PC-3 (cell line): ENCODE data around the gene TMF1. TPM values are rescaled to one million over a fixed set of nuclear protein-coding genes. Genes with fewer than 3 reads are reported as not detected.

ENCODE experiments used
- ATAC-seq: fragments of 200-7000 bp; cut with Tn5 transposase; 2 replicates; pipeline ENCODE4 v1.9.1; 2020; ENCODE audit warnings: mild to moderate bottlenecking, moderate library complexity
- BruUV-seq: library from RNA; stranded (reverse); fragments of 400-500 nt; replicated peaks from 2 replicates; lab custom pipeline; 2021; lab: Mats Ljungman, UMichigan
- CTCF ChIA-PET: fragments of 300-600 bp; sonication (Branson Sonifier 250); formaldehyde crosslinking; loops from one replicate; lab custom pipeline; 2022; ENCODE audit warnings: antibody characterized with exemption; lab: Charles Lee
- POLR2A ChIA-PET: fragments of 300-600 bp; sonication (Branson Sonifier 250); formaldehyde crosslinking; loops from one replicate; lab custom pipeline; 2022; ENCODE audit warnings: antibody characterized with exemption; ENCODE audit not compliant: unreplicated experiment; lab: Charles Lee
- DNase-seq: peaks from one replicate; pipeline ENCODE4 v3.0.0-alpha.2; 2015
- H2AFZ ChIP-seq: fragments of 300-600 bp; sonication (generic); 2 replicates; pipeline ENCODE4 v1.6.0; 2016; ENCODE audit warnings: antibody characterized with exemption, low read length
- H3F3A ChIP-seq: fragments of 300-600 bp; sonication (generic); one replicate; pipeline ENCODE4 v1.6.0; 2017; ENCODE audit warnings: antibody characterized with exemption, low read length, control low read depth, mild to moderate bottlenecking; ENCODE audit not compliant: unreplicated experiment
- H3K27ac ChIP-seq: fragments of 300-600 bp; sonication (generic); 2 replicates; pipeline ENCODE4 v1.5.1; 2016; ENCODE audit warnings: mild to moderate bottlenecking, low read length
- H3K27me3 ChIP-seq: fragments of 300-600 bp; sonication (generic); 2 replicates; pipeline ENCODE4 v1.6.1; 2016; ENCODE audit warnings: low read length, mixed read lengths
- H3K36me3 ChIP-seq: fragments of 300-600 bp; sonication (generic); 2 replicates; pipeline ENCODE4 v1.6.1; 2016; ENCODE audit warnings: low read depth, mixed run types, low read length, mixed read lengths
- H3K4me1 ChIP-seq: fragments of 300-600 bp; sonication (generic); 2 replicates; pipeline ENCODE4 v1.5.1; 2016; ENCODE audit warnings: low read length; ENCODE audit not compliant: insufficient read depth
- H3K4me2 ChIP-seq: fragments of 300-600 bp; sonication (generic); 2 replicates; pipeline ENCODE4 v1.6.0; 2016; ENCODE audit warnings: low read length
- H3K4me3 ChIP-seq: fragments of 300-600 bp; sonication (generic); 2 replicates; pipeline ENCODE4 v1.5.1; 2016; ENCODE audit warnings: mild to moderate bottlenecking, low read length, mixed read lengths
- H3K79me2 ChIP-seq: fragments of 300-600 bp; sonication (generic); 2 replicates; pipeline ENCODE4 v1.6.1; 2017; ENCODE audit warnings: low read length, mixed read lengths
- H3K9ac ChIP-seq: fragments of 300-600 bp; sonication (generic); 2 replicates; pipeline ENCODE4 v1.6.0; 2016; ENCODE audit warnings: mild to moderate bottlenecking, low read length
- H3K9me2 ChIP-seq: fragments of 300-600 bp; sonication (generic); replicated peaks from 2 replicates; pipeline ENCODE4 v1.6.1; 2016; ENCODE audit warnings: mixed run types, low read length, mixed read lengths
- H3K9me3 ChIP-seq: fragments of 300-600 bp; sonication (generic); 2 replicates; pipeline ENCODE4 v1.6.1; 2016; ENCODE audit warnings: low read length, mixed read lengths
- H4K20me1 ChIP-seq: fragments of 300-600 bp; sonication (generic); 2 replicates; pipeline ENCODE4 v1.6.1; 2016; ENCODE audit warnings: low read length, mixed read lengths
- EZH2 ChIP-seq: fragments of 300-600 bp; sonication (generic); IDR thresholded peaks from one replicate; pipeline ENCODE4 v1.6.1; 2017; ENCODE audit warnings: antibody characterized with exemption, mild to moderate bottlenecking, low read length; ENCODE audit not compliant: unreplicated experiment
- EZH2phosphoT487 ChIP-seq: fragments of 300-600 bp; sonication (generic); IDR thresholded peaks from 2 replicates; pipeline ENCODE4 v1.6.1; 2018; ENCODE audit warnings: mild to moderate bottlenecking, antibody characterized with exemption, low read length, borderline replicate concordance
- intact Hi-C: fragments of 100-400 bp; cut with micrococcal nuclease; formaldehyde crosslinking; loops from 2 replicates; pipeline ENCODE4 v1.9.0; 2023
- total RNA-seq: library from RNA; depleted of rRNA; stranded (reverse); fragments of >200 nt; gene quantifications from 2 replicates; pipeline ENCODE4 v1.2.3, GENCODE V29; 2014
- TF ChIP-seq, protein P1 (sequence below): fragments of 300-600 bp; sonication (generic); conservative IDR thresholded peaks from 2 replicates; pipeline ENCODE4 v1.5.1; 2017; ENCODE audit warnings: antibody characterized with exemption, low read depth, mild to moderate bottlenecking, low read length

TMF1 gene
- total RNA-seq, 1 experiment from 2014 or later, result 7.2 TPM

GRCh38 chr3:69094467-69095205 is 42.5 kb upstream of the TMF1 start:
- BruUV-seq, result no TSS peak
- no peak for ATAC-seq
- Histone ChIP-seq H3K4me2 (no peak overlapping the region), H3K79me2 (peaks cover 11% of the 10 kb centered on the region), H3K27me3 (no peaks in the 10 kb centered on the region), H3K4me3 (no peak overlapping the region), H3K9me3 (no peaks in the 10 kb centered on the region), H2AFZ (no peak overlapping the region), H3F3A (no peaks in the 10 kb centered on the region), H3K9ac (no peak overlapping the region), H3K36me3 (no peaks in the 10 kb centered on the region), H4K20me1 (no peaks in the 10 kb centered on the region), H3K4me1 (peaks cover 10% of the 10 kb centered on the region), H3K27ac (no peak overlapping the region), H3K9me2 (no peaks in the 10 kb centered on the region)
- POLR2A ChIA-PET, result no interaction called here
- no peak for DNase-seq
- no peak for TF ChIP-seq EZH2
- TF ChIP-seq, protein P1, sequence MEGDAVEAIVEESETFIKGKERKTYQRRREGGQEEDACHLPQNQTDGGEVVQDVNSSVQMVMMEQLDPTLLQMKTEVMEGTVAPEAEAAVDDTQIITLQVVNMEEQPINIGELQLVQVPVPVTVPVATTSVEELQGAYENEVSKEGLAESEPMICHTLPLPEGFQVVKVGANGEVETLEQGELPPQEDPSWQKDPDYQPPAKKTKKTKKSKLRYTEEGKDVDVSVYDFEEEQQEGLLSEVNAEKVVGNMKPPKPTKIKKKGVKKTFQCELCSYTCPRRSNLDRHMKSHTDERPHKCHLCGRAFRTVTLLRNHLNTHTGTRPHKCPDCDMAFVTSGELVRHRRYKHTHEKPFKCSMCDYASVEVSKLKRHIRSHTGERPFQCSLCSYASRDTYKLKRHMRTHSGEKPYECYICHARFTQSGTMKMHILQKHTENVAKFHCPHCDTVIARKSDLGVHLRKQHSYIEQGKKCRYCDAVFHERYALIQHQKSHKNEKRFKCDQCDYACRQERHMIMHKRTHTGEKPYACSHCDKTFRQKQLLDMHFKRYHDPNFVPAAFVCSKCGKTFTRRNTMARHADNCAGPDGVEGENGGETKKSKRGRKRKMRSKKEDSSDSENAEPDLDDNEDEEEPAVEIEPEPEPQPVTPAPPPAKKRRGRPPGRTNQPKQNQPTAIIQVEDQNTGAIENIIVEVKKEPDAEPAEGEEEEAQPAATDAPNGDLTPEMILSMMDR, result no peak
- no peak for TF ChIP-seq EZH2phosphoT487
- intact Hi-C loops, result no loop called here
- CTCF ChIA-PET, result no interaction called here

GRCh38 chr3:69092030-69092516 is 39.9 kb upstream of the TMF1 start:
- Histone ChIP-seq H3K79me2 (peaks cover 37% of the 10 kb centered on the region), H3F3A (no peaks in the 10 kb centered on the region), H3K4me2 (no peak overlapping the region), H3K9me3 (no peaks in the 10 kb centered on the region), H3K27me3 (no peaks in the 10 kb centered on the region), H3K9me2 (no peaks in the 10 kb centered on the region), H3K9ac (no peak overlapping the region), H3K27ac (no peak overlapping the region), H2AFZ (no peak overlapping the region), H4K20me1 (no peaks in the 10 kb centered on the region), H3K4me3 (no peak overlapping the region), H3K36me3 (no peaks in the 10 kb centered on the region), H3K4me1 (peaks cover 26% of the 10 kb centered on the region)
- no peak for DNase-seq
- no TSS peak for BruUV-seq
- no peak for TF ChIP-seq EZH2phosphoT487
- TF ChIP-seq, protein P1, result no peak
- no peak for TF ChIP-seq EZH2
- intact Hi-C loops, result no loop called here
- no peak for ATAC-seq
- ChIA-PET POLR2A (no interaction called here), CTCF (no interaction called here)

DNA sequence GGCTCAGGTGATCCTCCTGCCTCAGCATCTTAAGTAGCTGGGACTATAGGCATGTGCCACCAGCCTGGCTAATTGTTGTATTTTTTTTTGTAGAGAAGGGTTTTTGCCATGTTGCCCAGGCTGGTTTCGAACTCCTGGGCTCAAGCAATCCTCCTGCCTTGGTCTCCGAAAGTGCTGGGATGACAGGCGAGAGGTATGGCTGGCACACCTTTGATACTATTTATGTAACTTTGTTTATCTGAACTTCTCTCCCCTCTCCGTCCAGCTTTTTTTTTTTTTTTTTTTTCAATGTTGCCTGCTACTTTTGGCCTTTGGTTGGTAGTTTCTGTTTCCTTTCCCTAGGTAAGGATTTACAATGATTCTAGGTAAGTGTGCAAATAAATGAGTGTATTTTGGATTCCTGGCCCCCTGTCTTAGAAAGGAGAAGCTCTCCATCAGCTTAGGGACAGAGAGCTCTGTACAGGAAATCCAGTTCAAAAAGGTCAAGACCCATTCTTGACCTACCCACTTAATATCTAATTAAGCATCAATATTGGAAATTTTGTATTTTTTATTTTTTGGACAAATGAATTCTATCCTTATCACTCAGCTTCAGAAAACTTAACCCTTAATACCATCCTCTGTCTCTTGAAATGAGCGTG is 39.4 kb upstream of the TMF1 start:
- H3K36me3 ChIP-seq, result no peaks in the 10 kb centered on the region
- no peaks in the 10 kb centered on the region for H3K9me2 ChIP-seq
- H2AFZ ChIP-seq, result no peak overlapping the region
- H3K27me3 ChIP-seq, result no peaks in the 10 kb centered on the region
- no peaks in the 10 kb centered on the region for H3K9me3 ChIP-seq
- POLR2A ChIA-PET, result no interaction called here
- H3K4me3 ChIP-seq, result no peak overlapping the region
- H3K27ac ChIP-seq, result no peak overlapping the region
- intact Hi-C loops, result no loop called here
- no peak overlapping the region for H3K9ac ChIP-seq
- no peaks in the 10 kb centered on the region for H3F3A ChIP-seq
- ATAC-seq, result no peak
- no peak overlapping the region for H3K4me2 ChIP-seq
- no TSS peak for BruUV-seq
- peaks cover 27% of the 10 kb centered on the region for H3K4me1 ChIP-seq
- peaks cover 39% of the 10 kb centered on the region for H3K79me2 ChIP-seq
- DNase-seq, result no peak
- TF ChIP-seq, protein P1, result no peak
- no peak for TF ChIP-seq EZH2
- no peak for TF ChIP-seq EZH2phosphoT487
- CTCF ChIA-PET, result no interaction called here
- H4K20me1 ChIP-seq, result no peaks in the 10 kb centered on the region
